Fibroblast of peridontal ligament (primary cell): ENCODE data around the gene FUCA2.

Experiments used
- DNase-seq: peaks from one replicate; pipeline ENCODE4 v3.0.0-alpha.2; 2010; ENCODE audit errors: extremely low read depth

FUCA2 gene

DNA sequence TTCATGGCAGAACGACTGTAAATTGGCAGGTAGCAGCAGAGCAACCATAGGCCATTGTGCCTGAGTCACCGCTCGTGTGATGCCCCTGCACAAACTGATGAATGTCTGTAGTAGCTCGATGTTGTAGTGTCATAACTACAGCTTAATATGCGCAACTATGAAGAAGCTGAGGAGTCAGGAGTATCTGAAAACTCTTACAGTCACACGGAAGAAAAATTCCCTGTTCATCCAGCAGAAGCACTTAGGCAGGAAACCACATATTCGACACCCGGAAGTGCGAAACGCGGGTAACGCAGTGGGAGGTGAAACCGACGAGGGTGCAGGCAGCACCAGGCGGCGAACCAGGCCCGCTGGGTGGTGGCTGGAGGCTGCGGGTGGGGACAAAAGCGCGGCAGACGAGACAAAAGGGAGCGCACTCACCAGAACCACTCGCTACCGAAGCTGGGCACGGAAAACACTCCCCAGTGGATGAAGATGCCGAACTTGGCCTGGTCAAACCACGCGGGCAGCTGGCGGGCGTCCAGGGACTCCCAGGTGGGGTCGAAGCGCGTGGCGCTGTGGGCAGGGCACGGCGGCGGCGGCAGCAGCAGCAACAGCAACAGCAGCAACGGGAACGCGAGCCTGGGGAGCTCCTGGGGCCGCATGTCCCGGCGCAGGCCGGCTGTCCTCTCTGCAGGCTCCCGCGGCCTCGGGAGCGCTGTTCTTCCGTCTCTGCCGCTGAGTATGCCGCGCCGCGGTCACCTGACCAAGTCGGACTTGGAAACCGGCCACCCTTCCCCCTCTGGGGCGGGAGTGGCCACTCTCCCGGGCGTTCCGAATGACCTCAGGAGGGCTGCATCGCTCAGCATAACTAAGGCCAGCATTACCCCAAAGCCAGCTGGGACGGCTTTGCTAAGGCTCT is at the start of gene FUCA2:
Gene FUCA2 (minus strand): TSS at position 730 of the 901 bp plus-strand sequence. CDS start 86 bp downstream, at position 644.
- DNase-seq: peak; percentile 87

- no peak for DNase-seq
Observed at GRCh38 chr6:143561105-143561704, 49.7 kb upstream of the FUCA2 start.

DNA sequence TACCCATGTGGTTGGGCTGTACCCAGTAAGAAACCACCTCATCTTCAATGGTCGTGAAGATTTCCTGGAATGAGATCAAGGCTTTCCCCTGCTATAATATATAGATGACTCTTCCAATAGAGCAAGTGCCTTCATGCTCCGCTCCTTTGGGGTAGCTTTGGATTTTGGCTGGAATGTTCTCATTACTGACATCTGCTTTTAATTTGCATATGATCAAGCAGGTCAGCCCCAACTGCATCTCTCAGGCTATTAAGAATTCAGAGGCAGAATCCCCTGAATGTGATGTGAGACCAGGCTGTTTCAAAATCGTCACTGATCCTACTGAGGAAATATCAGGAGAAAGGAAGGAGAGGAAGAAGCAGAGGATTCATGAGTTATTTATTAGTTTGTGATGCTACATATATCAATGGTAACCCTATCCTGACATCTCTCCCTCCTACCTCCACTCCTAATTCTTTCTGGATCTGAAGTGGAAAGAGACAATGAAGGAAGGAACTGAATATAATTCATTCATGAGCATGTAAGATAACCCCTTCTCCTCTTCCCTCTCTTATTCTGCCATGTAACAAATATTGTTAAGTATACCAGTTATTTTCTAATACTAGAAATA is 47.6 kb upstream of the FUCA2 start:
- peak; percentile 46 for DNase-seq

DNA sequence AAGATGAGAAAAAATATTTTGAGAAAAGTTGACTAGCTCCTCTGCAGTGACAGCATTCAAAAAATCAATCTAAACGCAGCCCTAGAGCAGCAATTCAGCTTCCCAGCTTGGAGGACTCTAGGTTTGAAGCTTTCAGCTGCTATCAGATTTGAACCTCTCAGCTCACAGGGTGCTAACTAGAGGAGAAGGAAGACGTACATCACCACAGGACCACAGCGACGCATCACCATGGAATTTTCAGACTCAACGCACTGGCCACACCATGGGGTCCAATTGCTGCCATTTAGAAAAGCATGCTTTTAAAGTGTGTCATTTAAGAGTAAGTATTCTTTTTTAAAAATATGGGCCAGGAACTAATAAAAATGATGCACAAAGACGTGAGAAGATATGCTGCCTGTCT is 45.0 kb upstream of the FUCA2 start:
- DNase-seq: peak; percentile 87

DNA sequence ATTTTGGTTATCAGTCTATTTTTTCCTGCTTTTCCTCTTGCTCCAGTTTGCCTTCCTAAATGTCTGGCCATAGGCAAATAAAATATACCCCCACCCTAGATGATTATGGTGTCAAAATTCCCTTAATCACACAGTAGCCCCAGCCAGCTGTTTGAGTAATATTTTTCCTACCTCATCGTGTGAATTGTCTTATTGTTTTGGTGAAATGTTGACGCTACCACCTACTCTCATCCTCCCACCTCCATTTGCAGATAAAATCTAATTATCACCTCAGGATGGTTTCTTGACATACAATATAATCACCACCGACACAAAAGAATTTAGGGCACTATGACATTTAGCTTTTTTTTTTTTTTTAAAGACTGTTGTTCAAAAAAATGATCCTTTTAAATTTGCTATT is 44.1 kb upstream of the FUCA2 start:
- no peak for DNase-seq

- no peak for DNase-seq
Observed at GRCh38 chr6:143555071-143555492, 43.6 kb upstream of the FUCA2 start.

GRCh38 chr6:143553337-143553736 is 41.8 kb upstream of the FUCA2 start:
- DNase-seq: no peak

DNA sequence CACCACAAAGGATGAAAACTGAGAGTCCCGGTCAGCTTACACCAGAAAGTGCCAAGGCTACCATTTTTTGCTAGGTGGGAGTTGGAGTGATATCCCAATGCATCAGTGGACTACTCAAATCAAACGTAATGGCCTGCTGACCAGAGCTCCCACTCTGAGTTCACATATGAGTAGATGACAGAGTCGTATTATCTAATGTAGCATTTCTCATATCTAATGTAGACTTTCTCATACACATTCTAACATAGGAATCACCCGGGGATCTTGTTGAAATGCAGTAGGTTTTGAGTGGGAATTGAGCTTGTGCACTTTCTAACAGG is 38.4 kb upstream of the FUCA2 start:
- no peak for DNase-seq

GRCh38 chr6:143549221-143549948 is 37.9 kb upstream of the FUCA2 start:
- DNase-seq: no peak

GRCh38 chr6:143546599-143546998 is 35.1 kb upstream of the FUCA2 start:
- no peak for DNase-seq

DNA sequence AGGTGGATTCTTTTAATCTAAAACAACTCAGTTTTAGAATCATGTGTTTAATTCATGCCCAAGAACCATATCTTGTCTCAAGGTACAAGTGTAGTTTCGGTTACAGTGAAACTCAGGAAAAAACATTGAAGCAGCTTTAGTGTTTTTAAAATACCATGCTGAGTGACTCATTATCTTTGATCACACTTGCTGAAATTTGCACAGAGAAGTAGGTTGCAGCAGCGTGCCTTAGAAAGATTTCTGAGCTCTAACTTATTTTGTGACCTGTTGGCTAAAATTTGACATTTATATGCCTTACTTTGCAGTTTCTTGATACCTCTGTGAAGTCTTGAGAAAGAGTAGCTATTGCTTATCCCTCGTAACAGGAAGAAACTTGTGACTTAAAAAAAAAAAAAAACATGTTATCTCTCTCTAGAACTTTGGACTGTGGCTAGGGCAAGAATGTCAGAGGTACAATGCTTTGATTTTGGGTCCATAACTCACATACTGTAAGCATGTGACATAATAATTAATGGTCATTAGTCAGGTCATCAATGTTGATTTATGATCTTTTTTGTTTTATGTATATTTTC is 34.5 kb upstream of the FUCA2 start:
- peak; percentile 46 for DNase-seq

DNA sequence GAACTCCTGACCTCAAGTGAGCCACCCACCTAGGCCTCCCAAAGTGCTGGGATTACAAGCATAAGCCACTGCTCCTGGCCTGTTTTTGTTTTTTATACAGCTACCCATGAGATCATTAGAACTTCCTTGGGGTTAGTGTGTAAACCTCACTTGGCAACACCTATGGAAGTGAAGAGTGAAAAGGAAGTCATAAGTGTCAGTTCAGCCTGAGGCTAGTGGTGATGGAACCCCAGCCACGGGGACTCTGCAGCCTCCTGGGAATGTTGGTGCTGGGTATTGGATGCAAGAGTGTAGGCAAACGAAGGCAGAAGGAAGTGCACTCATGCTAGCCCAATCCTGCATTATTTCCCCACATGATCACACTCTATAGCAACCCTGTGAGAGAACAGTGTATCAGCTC is 33.6 kb upstream of the FUCA2 start:
- DNase-seq: no peak

- DNase-seq: no peak
Observed at GRCh38 chr6:143544011-143544696, 32.6 kb upstream of the FUCA2 start.

DNA sequence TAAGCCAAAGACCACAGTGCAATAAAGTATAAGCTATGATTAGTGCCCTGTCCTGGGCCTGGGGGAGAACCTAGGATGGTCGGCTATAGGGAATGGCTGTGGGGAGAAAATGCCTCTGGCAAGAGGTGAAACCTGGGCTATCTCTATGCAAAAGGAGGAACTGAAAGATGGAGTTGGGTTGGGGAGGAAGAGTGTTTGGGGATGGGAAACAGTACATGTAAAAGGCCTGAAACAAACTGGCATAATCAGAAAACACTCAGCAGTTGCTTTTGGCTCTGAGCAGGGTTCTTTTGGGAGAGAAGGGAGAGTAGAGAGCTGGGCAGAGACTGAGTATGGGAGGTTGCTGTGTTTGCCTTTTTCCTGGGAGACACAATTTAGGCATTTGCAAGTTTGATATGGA is 31.9 kb upstream of the FUCA2 start:
- no peak for DNase-seq

DNA sequence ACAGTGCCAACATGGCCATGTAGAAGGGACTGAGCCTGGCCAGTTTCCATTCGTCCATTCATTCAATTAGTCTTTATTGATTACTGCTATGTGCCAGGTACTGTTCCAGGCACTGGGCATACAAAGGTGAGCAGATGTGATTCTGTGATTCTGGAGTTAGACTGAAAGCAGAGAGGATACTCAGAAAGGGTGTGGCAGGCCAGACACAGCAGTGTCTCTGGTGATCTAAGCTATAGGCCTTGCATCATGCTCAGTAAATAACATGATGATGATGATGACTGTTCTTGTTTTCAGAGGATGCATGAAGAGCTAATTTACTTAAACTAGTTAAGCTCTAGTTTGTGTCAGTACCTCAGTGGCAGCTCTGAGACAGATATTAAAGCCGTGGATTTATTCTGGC is 31.4 kb upstream of the FUCA2 start:
- DNase-seq: no peak

- DNase-seq: no peak
Observed at GRCh38 chr6:143540192-143540591, 28.7 kb upstream of the FUCA2 start.

DNA sequence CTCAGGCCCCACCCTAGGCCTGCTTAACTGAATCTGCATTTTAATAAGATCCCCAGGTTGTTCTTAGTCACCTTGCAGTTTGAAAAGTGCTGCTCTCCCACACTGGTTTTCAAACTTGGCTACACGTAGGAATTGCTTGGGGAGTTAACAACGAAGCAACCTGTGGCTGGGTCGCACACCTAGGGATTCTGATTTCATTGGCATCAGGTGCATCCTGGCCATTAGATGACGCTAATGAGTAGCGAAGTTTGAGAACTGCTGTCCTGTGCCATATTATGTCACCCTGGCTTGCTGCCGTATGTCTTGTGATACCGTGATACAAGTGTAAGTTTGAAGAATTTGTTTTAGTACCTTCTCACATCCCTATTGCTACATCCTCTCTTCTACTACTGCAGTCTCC is 28.2 kb upstream of the FUCA2 start:
- no peak for DNase-seq

- no peak for DNase-seq
Observed at GRCh38 chr6:143539106-143539505, 27.6 kb upstream of the FUCA2 start.

GRCh38 chr6:143538374-143538773 is 26.9 kb upstream of the FUCA2 start:
- no peak for DNase-seq

- DNase-seq: peak; percentile 41
Observed at GRCh38 chr6:143536866-143537691, 25.6 kb upstream of the FUCA2 start.
